SK-N-SH treated with all-trans-retinoic acid at 6 μM for 48 hours (cell line): ENCODE measurements around the gene SLAMF7.

Experiments
- BACH2 ChIP-seq: fragments of 250-450 bp; sonication (Bioruptor Pico); IDR thresholded peaks from 2 replicates; pipeline ENCODE4 v1.9.0; 2021; ENCODE audit warnings: mild to moderate bottlenecking, borderline replicate concordance
- CSDC2 ChIP-seq: fragments of 250-450 bp; sonication (Bioruptor Pico); IDR thresholded peaks from 2 replicates; pipeline ENCODE4 v1.5.0; 2020; ENCODE audit warnings: mild to moderate bottlenecking, moderate library complexity
- PPARA ChIP-seq: fragments of 250-450 bp; sonication (Bioruptor Pico); IDR thresholded peaks from 2 replicates; pipeline ENCODE4 v1.5.0; 2020; ENCODE audit warnings: mild to moderate bottlenecking, borderline replicate concordance
- ZNF565 ChIP-seq: fragments of 450-650 bp; formaldehyde crosslinking; conservative IDR thresholded peaks from 2 replicates; pipeline ENCODE4 v1.5.0; 2020; ENCODE audit warnings: low read depth, mild to moderate bottlenecking, moderate library complexity

DNA sequence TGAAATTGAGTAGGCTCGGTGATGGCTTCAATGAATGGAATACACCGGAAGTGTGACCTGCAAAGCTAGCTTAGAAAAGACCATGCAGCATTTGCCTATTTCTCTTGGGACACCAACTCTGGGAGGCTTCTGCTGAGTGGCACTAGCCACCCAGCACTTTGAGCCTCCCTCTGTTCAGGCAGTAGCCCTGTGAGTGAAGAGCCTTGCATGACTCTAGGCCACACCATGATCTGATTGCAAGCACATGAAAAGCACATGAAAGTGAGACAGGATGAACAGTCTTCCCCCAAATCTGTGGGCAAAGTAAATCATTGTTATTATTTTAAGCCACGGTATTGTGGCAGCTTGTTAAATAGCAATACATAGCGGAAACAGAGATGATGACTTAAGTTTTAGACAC lies 30.2 kb upstream of the SLAMF7 start:
- TF ChIP-seq PPARA (no peak), CSDC2 (CRISPR knock-in tag) (no peak), ZNF565 (CRISPR knock-in tag) (no peak), BACH2 (no peak)
